HG02852 (cell line): ENCODE measurements around the gene ZBTB43.
"Not testable (repeated sequence)": the region's sequence is repeated elsewhere in the genome, so short reads cannot be mapped to it uniquely, and the experiment has no call there.

Experiments
- ATAC-seq: cut with Tn5 transposase; IDR thresholded peaks from one replicate; pipeline ENCODE4 v1.9.1; 2021; ENCODE audit warnings: mild to moderate bottlenecking, moderate library complexity; ENCODE audit not compliant: unreplicated experiment

ZBTB43 gene

DNA sequence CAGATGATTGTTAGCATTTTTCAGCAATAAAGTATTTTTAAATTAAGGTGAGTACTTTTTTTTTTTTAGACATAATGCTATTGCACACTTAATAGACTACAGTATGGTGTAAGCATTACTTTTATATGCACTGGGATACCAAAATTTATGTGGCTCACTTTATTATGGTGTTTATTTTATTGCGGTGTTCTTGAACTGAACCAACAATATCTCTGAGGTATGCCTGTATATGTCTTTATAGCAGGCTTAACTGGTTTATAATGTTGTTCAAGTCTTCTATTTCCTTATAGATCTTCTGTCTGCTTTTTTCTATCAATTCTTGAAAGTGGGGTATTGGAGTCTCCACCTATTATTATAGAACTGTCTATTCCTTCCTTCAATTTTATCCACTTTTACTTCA, 18.0 kb downstream of the ZBTB43 start:
- no peak for ATAC-seq

- ATAC-seq: not testable (repeated sequence)
Observed at GRCh38 chr9:126824052-126824451, 19.2 kb downstream of the ZBTB43 start.

GRCh38 chr9:126827227-126827626, 22.4 kb downstream of the ZBTB43 start:
- no peak for ATAC-seq

- no peak for ATAC-seq
Observed at GRCh38 chr9:126829035-126829434, 24.2 kb downstream of the ZBTB43 start.

GRCh38 chr9:126830827-126831226, 26.0 kb downstream of the ZBTB43 start:
- no peak for ATAC-seq

- ATAC-seq: no peak
Observed at GRCh38 chr9:126832440-126832839, 27.6 kb downstream of the ZBTB43 start.

DNA sequence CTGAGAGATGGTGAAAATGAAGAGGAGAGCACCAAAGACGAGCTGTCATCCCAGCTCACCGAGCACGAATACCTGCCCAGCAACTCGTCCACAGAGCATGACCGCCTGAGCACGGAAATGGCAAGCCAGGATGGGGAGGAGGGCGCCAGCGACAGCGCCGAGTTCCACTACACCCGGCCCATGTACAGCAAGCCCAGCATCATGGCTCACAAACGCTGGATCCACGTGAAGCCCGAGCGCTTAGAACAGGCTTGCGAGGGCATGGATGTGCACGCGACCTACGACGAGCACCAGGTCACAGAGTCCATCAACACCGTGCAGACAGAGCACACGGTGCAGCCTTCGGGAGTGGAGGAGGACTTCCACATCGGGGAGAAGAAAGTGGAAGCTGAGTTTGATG, 28.2 kb downstream of the ZBTB43 start:
- no peak for ATAC-seq

GRCh38 chr9:126833710-126834345, 29.0 kb downstream of the ZBTB43 start:
- no peak for ATAC-seq

DNA sequence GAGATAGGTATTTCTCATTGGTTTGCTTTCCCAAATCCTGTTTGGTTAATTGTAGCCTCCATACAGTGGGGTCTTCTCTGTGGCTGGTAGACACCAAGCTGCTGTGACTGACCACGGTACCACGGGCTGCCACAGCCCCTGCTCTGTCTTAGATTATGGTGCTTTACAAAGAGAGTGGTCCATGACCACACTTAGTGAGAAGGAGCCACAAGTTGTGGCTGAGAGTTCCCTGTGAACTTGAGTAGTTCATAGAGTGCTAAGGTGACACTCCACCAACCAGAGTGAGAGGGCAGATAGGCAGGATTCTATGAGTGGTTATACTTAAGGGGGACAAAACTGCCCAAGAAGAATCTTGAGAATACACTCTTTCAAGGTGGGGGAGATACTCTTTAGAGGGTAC, 29.8 kb downstream of the ZBTB43 start:
- ATAC-seq: no peak

GRCh38 chr9:126836216-126836615, 31.4 kb downstream of the ZBTB43 start:
- no peak for ATAC-seq

DNA sequence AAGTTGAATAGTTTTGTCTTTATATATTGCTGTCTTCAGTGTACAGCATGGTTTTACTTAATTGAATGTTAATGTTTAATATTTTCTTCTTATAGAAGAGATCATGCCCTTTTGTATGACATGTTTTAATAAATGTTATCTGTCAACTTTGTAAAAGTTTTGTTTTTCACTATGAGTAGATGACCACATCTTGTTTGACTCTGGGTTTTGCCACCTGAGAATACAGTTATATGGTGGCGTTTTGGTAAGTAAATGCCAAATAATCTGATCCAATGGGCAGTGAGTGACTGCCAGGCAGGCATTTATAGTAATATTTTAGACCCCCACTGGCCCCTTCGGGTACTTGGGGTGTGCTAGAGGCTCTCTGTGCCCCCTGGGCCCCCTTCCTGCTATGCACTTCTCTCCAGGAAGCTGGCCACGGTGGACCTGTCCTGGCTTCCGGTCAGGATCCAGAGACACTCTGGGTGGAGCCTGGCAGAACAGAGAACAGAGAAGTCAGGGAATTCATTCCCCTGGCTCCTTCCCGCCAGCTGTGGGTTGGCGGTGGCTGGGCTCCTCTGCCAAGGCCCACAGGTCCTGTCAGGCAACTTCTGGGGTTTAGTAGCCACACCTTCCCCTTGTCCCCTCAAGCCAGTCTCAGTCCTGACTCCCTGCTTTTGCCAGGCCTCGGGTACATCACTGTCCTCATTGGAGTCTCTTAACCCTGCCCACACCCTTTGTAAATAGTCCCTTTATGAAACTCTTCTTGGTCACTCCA, 33.4 kb downstream of the ZBTB43 start:
- ATAC-seq: no peak

- ATAC-seq: no peak
Observed at GRCh38 chr9:126838895-126839294, 34.1 kb downstream of the ZBTB43 start.

- ATAC-seq: no peak
Observed at GRCh38 chr9:126839301-126839700, 34.5 kb downstream of the ZBTB43 start.

- ATAC-seq: no peak
Observed at GRCh38 chr9:126842220-126842842, 37.5 kb downstream of the ZBTB43 start.

DNA sequence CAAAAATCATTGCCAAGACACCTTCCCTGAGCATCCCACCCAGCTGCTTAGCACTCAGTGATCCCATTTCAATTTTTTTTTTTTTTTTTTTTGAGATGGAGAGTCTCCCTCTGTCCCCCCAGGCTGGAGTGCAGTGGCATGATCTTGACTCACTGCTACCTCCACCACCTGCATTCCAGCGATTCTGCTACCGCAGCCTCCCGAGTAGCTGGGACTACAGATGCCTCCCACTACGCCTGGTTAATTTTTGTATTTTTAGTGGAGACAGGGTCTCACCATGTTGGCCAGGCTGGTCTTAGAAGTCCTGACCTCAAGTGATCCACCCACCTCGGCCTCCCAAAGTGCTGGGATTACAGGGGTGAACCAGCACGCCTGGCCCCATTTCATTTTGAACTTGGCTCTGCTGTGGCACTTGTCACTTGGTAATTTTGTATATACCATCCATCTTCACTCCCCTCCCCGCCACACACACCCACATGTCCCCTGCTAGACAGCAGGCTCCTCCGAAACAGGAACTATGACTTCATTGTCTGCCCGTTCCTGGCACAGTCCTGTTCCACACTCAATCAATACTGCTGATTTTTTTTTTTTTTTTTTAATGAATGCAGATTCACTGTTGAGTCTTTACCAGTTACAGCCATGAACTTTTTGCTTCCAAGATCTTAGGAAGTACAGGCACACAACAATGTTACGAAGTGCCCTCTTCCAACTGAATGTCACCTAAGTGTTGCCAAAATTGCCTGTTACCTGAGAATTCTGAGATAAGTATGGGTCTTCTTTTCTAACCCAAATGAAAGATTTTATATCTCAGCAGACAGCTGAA, 38.3 kb downstream of the ZBTB43 start:
- ATAC-seq: no peak

GRCh38 chr9:126844085-126844484, 39.2 kb downstream of the ZBTB43 start:
- ATAC-seq: no peak

- no peak for ATAC-seq
Observed at GRCh38 chr9:126847051-126847450, 42.2 kb downstream of the ZBTB43 start.

- no peak for ATAC-seq
Observed at GRCh38 chr9:126849591-126850225, 44.9 kb downstream of the ZBTB43 start.

DNA sequence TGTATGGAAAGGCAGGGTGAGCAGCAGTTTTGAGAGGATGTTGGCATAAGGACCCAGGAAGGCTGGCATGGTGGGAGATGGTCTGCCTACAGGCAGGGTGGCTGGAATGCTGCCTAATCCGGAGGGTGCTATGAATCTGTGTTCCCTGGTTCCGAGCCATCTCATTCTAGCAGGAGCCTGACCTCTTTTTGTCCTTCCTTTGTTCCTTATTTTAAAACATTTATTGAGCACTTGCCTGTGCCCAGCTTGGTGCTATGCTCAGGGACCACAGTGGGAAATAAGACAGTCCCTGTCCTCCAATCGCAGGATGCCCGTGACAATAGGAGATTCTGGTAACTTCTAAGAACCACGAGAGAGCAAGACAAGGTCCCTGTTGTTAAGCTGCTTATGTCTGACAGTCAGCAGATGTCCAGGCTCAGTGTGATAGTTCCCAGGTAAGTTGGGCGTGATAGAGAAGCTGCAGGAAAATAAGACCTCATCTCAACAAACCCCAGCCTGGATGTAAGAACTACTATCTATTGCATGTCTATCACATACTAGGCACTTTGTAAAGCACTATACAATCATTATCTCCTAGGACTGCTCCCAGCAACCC, 46.5 kb downstream of the ZBTB43 start:
- no peak for ATAC-seq

GRCh38 chr9:126852086-126852688, 47.3 kb downstream of the ZBTB43 start:
- no peak for ATAC-seq
